ENCODE measurements around the gene INO80. TPM values are rescaled to one million over a fixed set of nuclear protein-coding genes. Genes with fewer than 3 reads are reported as not detected.
A peak's percentile ranks its signal among the peaks of the same experiment; 100 is the strongest.
"Not testable (repeated sequence)": the region's sequence is repeated elsewhere in the genome, so short reads cannot be mapped to it uniquely, and the experiment has no call there.

The INO80 gene
- total RNA-seq, 1 donor = 24.9 TPM

DNA sequence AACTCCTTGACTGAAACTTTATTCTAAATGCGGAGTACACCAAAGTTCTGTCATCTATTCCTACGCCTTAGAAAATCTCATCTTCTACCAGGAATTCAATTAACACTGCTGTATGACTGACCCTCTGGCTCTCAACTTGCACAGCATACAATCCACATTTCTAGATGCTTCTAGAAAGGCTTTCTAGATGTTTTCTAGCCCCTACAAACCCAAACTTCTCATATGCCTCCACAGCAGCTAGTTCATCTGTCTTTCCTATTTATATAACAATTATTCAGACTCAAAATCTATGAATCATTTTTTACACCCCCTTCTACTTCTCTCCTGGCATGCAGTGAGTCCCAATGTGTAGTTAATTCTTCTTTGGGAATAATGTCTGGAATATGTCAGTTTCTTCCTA, 13.2 kb downstream of the INO80 start:
- peak; percentile 6 for DNase-seq (ENCODE audit: low read depth)
- no peak overlapping the region for H3K4me3 ChIP-seq (ENCODE audit: low read depth, low read length)
- TF ChIP-seq, protein P1, sequence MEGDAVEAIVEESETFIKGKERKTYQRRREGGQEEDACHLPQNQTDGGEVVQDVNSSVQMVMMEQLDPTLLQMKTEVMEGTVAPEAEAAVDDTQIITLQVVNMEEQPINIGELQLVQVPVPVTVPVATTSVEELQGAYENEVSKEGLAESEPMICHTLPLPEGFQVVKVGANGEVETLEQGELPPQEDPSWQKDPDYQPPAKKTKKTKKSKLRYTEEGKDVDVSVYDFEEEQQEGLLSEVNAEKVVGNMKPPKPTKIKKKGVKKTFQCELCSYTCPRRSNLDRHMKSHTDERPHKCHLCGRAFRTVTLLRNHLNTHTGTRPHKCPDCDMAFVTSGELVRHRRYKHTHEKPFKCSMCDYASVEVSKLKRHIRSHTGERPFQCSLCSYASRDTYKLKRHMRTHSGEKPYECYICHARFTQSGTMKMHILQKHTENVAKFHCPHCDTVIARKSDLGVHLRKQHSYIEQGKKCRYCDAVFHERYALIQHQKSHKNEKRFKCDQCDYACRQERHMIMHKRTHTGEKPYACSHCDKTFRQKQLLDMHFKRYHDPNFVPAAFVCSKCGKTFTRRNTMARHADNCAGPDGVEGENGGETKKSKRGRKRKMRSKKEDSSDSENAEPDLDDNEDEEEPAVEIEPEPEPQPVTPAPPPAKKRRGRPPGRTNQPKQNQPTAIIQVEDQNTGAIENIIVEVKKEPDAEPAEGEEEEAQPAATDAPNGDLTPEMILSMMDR (IDR thresholded peaks at IDR 0.05; ENCODE audit: insufficient read depth, low read length) = no peak

DNA sequence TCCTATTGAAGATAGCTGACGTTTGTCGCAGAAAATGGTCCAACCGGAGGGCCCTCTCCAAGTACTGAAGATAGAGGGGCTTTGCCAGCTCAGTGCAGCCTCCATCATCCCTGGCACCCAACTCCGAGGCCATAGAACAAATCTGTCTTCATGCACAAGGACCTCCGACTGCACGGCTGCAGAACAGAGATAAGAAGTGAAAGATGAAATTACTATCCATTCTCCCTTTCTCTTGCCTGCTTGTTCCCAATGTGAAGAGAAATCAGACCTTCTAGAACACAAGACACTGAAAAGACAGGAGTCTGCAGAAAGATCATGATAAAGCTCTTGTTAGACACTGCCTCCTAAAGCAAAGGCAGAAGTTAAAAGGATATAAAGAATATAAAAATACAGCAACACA, 19.9 kb downstream of the INO80 start:
- DNase-seq (ENCODE audit: low read depth) = no peak
- TF ChIP-seq, protein P1 (IDR thresholded peaks at IDR 0.05; ENCODE audit: insufficient read depth, low read length) = no peak
- H3K4me3 ChIP-seq (ENCODE audit: low read depth, low read length) = no peak overlapping the region

DNA sequence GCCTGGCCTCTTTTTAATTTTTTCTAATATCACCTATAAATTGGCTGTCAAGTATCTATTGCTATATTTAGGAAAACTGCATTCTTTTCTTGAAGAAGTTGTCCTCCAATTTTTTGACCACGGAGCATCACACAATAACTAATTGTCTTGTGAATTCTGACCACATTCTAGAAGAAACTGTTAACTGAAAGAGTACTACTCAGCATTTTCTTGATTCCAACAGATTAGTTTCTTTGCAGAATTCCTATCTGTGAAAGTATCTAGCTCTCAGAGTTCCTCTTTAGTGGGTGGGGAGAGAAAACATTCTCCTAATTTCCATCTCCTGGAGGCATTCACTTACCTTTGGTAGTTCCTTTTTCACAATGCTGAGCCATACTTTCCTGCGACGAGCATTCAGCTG, 31.1 kb downstream of the INO80 start:
- DNase-seq (ENCODE audit: low read depth) = no peak
- TF ChIP-seq, protein P1 (IDR thresholded peaks at IDR 0.05; ENCODE audit: insufficient read depth, low read length) = no peak
- H3K4me3 ChIP-seq (ENCODE audit: low read depth, low read length) = no peak overlapping the region

DNA sequence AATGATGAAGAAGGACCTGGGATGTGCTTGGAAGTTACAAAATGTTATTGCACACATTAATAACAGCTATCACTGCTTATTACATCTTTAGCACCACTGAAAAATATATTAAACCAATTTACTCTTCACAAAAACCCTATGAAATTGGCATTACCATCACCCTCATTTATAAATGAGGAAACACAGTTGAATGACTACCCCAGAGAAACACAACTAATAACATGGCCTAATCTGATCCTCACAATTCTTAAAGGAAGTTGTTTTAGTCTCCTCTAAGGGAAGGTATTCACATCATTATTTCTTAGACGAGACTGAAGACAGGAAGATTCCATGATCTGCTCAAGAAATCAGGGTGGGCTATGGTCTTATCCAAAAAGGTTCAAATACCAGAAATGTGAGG, 35.9 kb downstream of the INO80 start:
- DNase-seq (ENCODE audit: low read depth) = no peak
- TF ChIP-seq, protein P1 (IDR thresholded peaks at IDR 0.05; ENCODE audit: insufficient read depth, low read length) = no peak
- no peak overlapping the region for H3K4me3 ChIP-seq (ENCODE audit: low read depth, low read length)

DNA sequence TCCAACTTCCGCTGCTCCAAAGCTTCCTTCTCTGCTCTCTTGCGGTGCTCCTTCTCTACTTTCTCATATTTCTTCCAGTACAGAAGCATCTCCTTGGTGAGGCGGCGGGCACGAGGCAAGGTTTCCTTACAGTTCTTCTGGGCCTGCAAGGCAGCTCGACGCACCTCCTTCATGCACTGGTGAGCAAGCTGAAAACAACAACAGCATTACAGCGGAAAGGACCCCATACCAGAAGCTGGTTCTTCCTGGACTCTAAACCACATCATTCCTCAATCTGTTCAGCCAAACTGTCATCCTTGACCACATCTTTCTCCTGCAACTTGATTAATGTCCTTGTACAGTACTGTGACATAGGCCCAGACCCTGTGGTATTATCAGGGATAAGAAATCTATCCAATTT, 36.4 kb downstream of the INO80 start:
- TF ChIP-seq, protein P1 (IDR thresholded peaks at IDR 0.05; ENCODE audit: insufficient read depth, low read length) = no peak
- no peak for DNase-seq (ENCODE audit: low read depth)

DNA sequence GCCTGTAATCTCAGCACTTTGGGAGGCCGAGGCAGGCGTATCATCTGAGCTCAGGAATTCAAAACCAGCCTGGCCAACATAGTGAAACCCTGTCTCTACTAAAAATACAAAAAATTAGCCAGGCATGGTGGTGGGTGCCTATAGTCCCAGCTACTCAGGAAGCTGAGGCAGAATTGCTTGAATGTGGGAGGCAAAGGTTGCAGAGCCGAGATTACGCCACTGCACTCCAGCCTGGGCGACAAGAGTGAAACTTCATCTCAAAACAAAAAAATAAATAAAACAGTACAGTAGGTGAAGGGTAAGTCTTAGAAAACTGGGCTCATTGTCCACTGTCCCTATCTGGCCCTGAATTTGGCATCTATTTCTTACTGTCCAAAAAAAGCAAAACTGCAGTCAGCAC, 37.2 kb downstream of the INO80 start:
- not testable (repeated sequence) for DNase-seq (ENCODE audit: low read depth); H3K4me3 ChIP-seq (ENCODE audit: low read depth, low read length)

More for the DNA sequence above, 36.4 kb downstream of the INO80 start:
- no peak overlapping the region for H3K4me3 ChIP-seq (ENCODE audit: low read depth, low read length)

DNA sequence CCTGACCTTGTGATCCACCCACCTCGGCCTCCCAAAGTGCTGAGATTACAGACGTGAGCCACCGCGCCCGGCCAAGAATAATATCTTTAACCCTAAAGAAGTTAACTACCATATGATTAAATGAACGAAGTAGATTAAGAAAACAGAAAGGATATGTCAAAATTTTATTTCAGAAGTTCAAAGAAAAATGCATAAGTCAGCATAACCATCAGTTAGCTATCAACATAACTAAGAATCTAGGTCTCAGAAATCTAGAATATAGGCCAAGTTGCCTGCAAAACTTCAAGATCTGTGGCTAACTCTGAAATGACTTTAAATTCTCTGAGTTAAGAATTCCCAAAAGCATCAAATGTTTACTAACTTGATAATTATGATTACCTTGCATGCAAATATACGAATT, 38.0 kb downstream of the INO80 start:
- H3K4me3 ChIP-seq (ENCODE audit: low read depth, low read length) = no peak overlapping the region
- TF ChIP-seq, protein P1 (IDR thresholded peaks at IDR 0.05; ENCODE audit: insufficient read depth, low read length) = no peak
- DNase-seq (ENCODE audit: low read depth) = no peak
